GM12891 (cell line): ENCODE results near the gene ZFHX3.

Experiments
- POLR2A ChIP-seq: IDR thresholded peaks from 2 replicates; pipeline ENCODE4 v1.6.1; 2011; ENCODE audit warnings: low read depth, low read length, control low read depth
- POLR2AphosphoS5 ChIP-seq: IDR thresholded peaks from 2 replicates; pipeline ENCODE4 v1.6.1; 2011; ENCODE audit warnings: low read depth, low read length, control low read depth
- SPI1 ChIP-seq: IDR thresholded peaks from 2 replicates; pipeline ENCODE4 v1.6.1; 2011; ENCODE audit warnings: low read depth, low read length, control low read depth
- TAF1 ChIP-seq: IDR thresholded peaks from 2 replicates; pipeline ENCODE4 v1.6.1; 2011; ENCODE audit warnings: low read depth, low read length, control low read depth

- TF ChIP-seq POLR2AphosphoS5 (no peak), POLR2A (no peak), SPI1 (no peak), TAF1 (no peak)
Measured at GRCh38 chr16:73068541-73069401, 20.8 kb upstream of the ZFHX3 start.
